ENCODE results near the gene RPGRIP1L. TPM values are rescaled to one million over a fixed set of nuclear protein-coding genes. Genes with fewer than 3 reads are reported as not detected.

RPGRIP1L gene
- total and polyA plus RNA-seq, 2 of the 13 experiments (the other 11 are each of a cell fraction or from before 2014, with no cell fraction given) = 5.0 to 13.5 TPM

- in situ Hi-C loops (cut with HindIII; ENCODE audit: extremely low pct_ligation_motif_present, low pct_unique_long_range_greater_than_20kb) = no loop called here
- Histone ChIP-seq H3K79me2 (ENCODE audit: insufficient read depth, low read length) (no peaks in the 10 kb centered on the region), H3K36me3 (replicated peaks in 1 of 2; ENCODE audit: control insufficient read depth in 1 of 2, insufficient read depth in 2 of 2, low read length in 2 of 2) (no peaks in the 10 kb centered on the region), H3K4me2 (ENCODE audit: low read depth, low read length) (no peak overlapping the region), H3K9me3 (ENCODE audit: low read length) (no peaks in the 10 kb centered on the region), H4K20me1 (ENCODE audit: insufficient read depth, low read length) (no peaks in the 10 kb centered on the region), H3K27ac (ENCODE audit: extremely low read length, insufficient read depth, low read length) (no peak overlapping the region), H3K9ac (ENCODE audit: insufficient read depth, low read depth, low read length) (no peak overlapping the region), H3K4me1 (ENCODE audit: insufficient read depth, low read length) (0 out of 2 replicates have a peak, but pooled peaks cover 7% of the 10 kb centered on the region), H2AFZ (ENCODE audit: low read length) (no peak overlapping the region), H3K27me3 (ENCODE audit: control insufficient read depth in 1 of 2, insufficient read depth in 2 of 2, low read length in 2 of 2) (peaks cover 0 to 24% of the 10 kb centered on the region in 2 experiments; a peak in 4 of 5 replicates), H3K4me3 (replicated peaks in 1 of 3; ENCODE audit: insufficient read depth in 1 of 3, low read depth in 2 of 3, low read length in 3 of 3) (no peak overlapping the region)
- ATAC-seq = peak; percentile 52; the same call in 2 of the 3 replicates
- FAIRE-seq = no peak
- intact Hi-C loops (cut with micrococcal nuclease; ENCODE audit: unreplicated experiment) = loop anchor here (10.0 kb wide), 1 partner anchor 325 kb away; no protein-coding TSS in a partner anchor
- CTCF ChIA-PET (ENCODE audit: low intra/inter-chr PET ratio, low total read pairs) = no interaction called here
- no peak for DNase-seq (ENCODE audit: low spot score)
- no peak for TF ChIP-seq SRSF9 (IDR thresholded peaks at IDR 0.05; ENCODE audit: borderline replicate concordance, insufficient read depth, low read depth, low read length, poor library complexity, severe bottlenecking)
- TF ChIP-seq PHF8 (CRISPR knock-in tag; IDR thresholded peaks at IDR 0.05) = no peak
- TF ChIP-seq, protein P1, sequence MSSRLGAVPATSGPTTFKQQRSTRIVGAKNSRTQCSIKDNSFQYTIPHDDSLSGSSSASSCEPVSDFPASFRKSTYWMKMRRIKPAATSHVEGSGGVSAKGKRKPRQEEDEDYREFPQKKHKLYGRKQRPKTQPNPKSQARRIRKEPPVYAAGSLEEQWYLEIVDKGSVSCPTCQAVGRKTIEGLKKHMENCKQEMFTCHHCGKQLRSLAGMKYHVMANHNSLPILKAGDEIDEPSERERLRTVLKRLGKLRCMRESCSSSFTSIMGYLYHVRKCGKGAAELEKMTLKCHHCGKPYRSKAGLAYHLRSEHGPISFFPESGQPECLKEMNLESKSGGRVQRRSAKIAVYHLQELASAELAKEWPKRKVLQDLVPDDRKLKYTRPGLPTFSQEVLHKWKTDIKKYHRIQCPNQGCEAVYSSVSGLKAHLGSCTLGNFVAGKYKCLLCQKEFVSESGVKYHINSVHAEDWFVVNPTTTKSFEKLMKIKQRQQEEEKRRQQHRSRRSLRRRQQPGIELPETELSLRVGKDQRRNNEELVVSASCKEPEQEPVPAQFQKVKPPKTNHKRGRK (CRISPR knock-in tag; IDR thresholded peaks at IDR 0.05) = no peak
- TF ChIP-seq SIN3A (IDR thresholded peaks at IDR 0.05; ENCODE audit: borderline replicate concordance, low read depth, low read length) = no peak
- TF ChIP-seq LBX2 (CRISPR knock-in tag; IDR thresholded peaks at IDR 0.05; ENCODE audit: borderline replicate concordance) = no peak
- TF ChIP-seq ZEB1 (IDR thresholded peaks at IDR 0.05; ENCODE audit: insufficient replicate concordance, low read depth) = no peak
- TF ChIP-seq, protein P2, sequence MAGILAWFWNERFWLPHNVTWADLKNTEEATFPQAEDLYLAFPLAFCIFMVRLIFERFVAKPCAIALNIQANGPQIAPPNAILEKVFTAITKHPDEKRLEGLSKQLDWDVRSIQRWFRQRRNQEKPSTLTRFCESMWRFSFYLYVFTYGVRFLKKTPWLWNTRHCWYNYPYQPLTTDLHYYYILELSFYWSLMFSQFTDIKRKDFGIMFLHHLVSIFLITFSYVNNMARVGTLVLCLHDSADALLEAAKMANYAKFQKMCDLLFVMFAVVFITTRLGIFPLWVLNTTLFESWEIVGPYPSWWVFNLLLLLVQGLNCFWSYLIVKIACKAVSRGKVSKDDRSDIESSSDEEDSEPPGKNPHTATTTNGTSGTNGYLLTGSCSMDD (CRISPR knock-in tag; IDR thresholded peaks at IDR 0.05) = no peak
- no peak for TF ChIP-seq MEF2D (CRISPR knock-in tag; IDR thresholded peaks at IDR 0.05)
- TF ChIP-seq ZNF788 (CRISPR knock-in tag; IDR thresholded peaks at IDR 0.05; ENCODE audit: borderline replicate concordance) = no peak
- no peak for TF ChIP-seq THAP11 (CRISPR knock-in tag; IDR thresholded peaks at IDR 0.05)
- 20% methylated on average over 5 of the region's 5 CpGs for WGBS (ENCODE audit: low lambda C conversion rate)
- BruUV-seq (replicated peaks) = no TSS peak
- POLR2A ChIA-PET = no interaction called here
Observed at GRCh38 chr16:53559270-53559951, 144.2 kb downstream of the RPGRIP1L start.
